K562 (cell line): ENCODE data around the gene APC2. TPM values are rescaled to one million over a fixed set of nuclear protein-coding genes. Genes with fewer than 3 reads are reported as not detected.
A peak's percentile ranks its signal among the peaks of the same experiment; 100 is the strongest.

Source experiments
- AFF1 ChIP-seq, 2 experiments: fragments of 450-650 bp; IDR thresholded peaks; 2 replicates each; pipeline ENCODE4 v1.6.1; 2018; ENCODE audit warnings: mild to moderate bottlenecking in 2 of 2, low read depth in 1 of 2; ENCODE audit not compliant: partially characterized antibody in 2 of 2
- CBX8 ChIP-seq: fragments of 200-600 bp; sonication (generic); IDR thresholded peaks from 2 replicates; pipeline ENCODE4 v1.6.1; 2012; ENCODE audit warnings: borderline replicate concordance, mixed run types, low read depth, mild to moderate bottlenecking, moderate library complexity, mixed read lengths, low read length, control low read depth, inconsistent platforms; ENCODE audit not compliant: poor library complexity, severe bottlenecking; ENCODE audit errors: extremely low read depth
- CCNT2 ChIP-seq: IDR thresholded peaks from 2 replicates; pipeline ENCODE4 v1.6.1; 2011; ENCODE audit warnings: borderline replicate concordance, low read depth, mild to moderate bottlenecking, moderate library complexity, mixed read lengths, low read length; ENCODE audit not compliant: insufficient read length; ENCODE audit errors: extremely low read depth
- ELK3 ChIP-seq: fragments of 450-650 bp; formaldehyde crosslinking; IDR thresholded peaks from 2 replicates; pipeline ENCODE4 v1.4.0; 2020; ENCODE audit warnings: mild to moderate bottlenecking
- MCM2 ChIP-seq: fragments of 450-650 bp; IDR thresholded peaks from 2 replicates; pipeline ENCODE4 v1.6.1; 2017; ENCODE audit warnings: low read depth, mild to moderate bottlenecking
- MITF ChIP-seq: IDR thresholded peaks from 2 replicates; pipeline ENCODE4 v1.6.1; 2014; ENCODE audit warnings: antibody characterized with exemption
- MYC ChIP-seq, 2 experiments: fragments of 250-450 bp in 1 of 2; sonication (Bioruptor Pico) in 1 of 2; IDR thresholded peaks; 2 replicates each; pipeline versions ENCODE4 v1.5.1 to v1.6.1; 2012 to 2021; ENCODE audit warnings: low read depth in 2 of 2, borderline replicate concordance in 1 of 2, improper control_type of control experiment in 1 of 2, low read length in 1 of 2, mild to moderate bottlenecking in 1 of 2, moderate library complexity in 1 of 2
- NCOA6 ChIP-seq: fragments of 450-650 bp; IDR thresholded peaks from 2 replicates; pipeline ENCODE4 v1.6.1; 2017; ENCODE audit warnings: mild to moderate bottlenecking
- PRPF4 ChIP-seq: fragments of 200-400 bp; formaldehyde crosslinking; IDR thresholded peaks from one replicate; pipeline ENCODE4 v1.6.1; 2017; ENCODE audit warnings: low read length, low read depth, mild to moderate bottlenecking; ENCODE audit not compliant: insufficient read depth, poor library complexity, severe bottlenecking
- PURB ChIP-seq: sonication (generic); formaldehyde crosslinking; IDR thresholded peaks from 2 replicates; pipeline ENCODE4 v1.9.0; 2021; ENCODE audit warnings: low read depth, mild to moderate bottlenecking, missing genetic modification reagents
- RFX5 ChIP-seq: IDR thresholded peaks from 2 replicates; pipeline ENCODE4 v1.6.1; 2011; ENCODE audit warnings: low read depth, mild to moderate bottlenecking, improper control_type of control experiment, low read length
- RFX7 ChIP-seq: fragments of 250-450 bp; sonication (Bioruptor Pico); IDR thresholded peaks from 2 replicates; pipeline ENCODE4 v1.5.1; 2021; ENCODE audit warnings: mild to moderate bottlenecking
- ZBTB26 ChIP-seq: fragments of 450-650 bp; formaldehyde crosslinking; IDR thresholded peaks from 2 replicates; pipeline ENCODE4 v1.4.0; 2022; ENCODE audit warnings: missing genetic modification characterization
- ZFP36 ChIP-seq: fragments of 150-350 bp; IDR thresholded peaks from 2 replicates; pipeline ENCODE4 v1.6.1; 2018; ENCODE audit warnings: low read length, low read depth; ENCODE audit not compliant: partially characterized antibody
- ZNF146 ChIP-seq: IDR thresholded peaks from one replicate; pipeline ENCODE4 v1.6.1; 2018; ENCODE audit warnings: missing compliant biosample characterization; ENCODE audit not compliant: unreplicated experiment
- ZNF431 ChIP-seq: sonication (generic); formaldehyde crosslinking; IDR thresholded peaks from 2 replicates; pipeline ENCODE4 v1.8.0; 2022; ENCODE audit warnings: mild to moderate bottlenecking, missing genetic modification reagents
- ZNF507 ChIP-seq: conservative IDR thresholded peaks from 2 replicates; pipeline ENCODE4 v1.6.1; 2017; ENCODE audit warnings: missing genetic modification characterization, missing compliant biosample characterization
- polyA plus RNA-seq, 8 experiments: library from polyadenylated mRNA; depleted of rRNA in 4 of 8; stranded (reverse) in 5 of 8; unstranded in 3 of 8; fragments of >200 nt; fragmentation: Nextera tagmentation in 2 of 8; fragmentation: Illumina TruSeq in 1 of 8; extraction: Ambion mirVana in 2 of 8; extraction: Trizol in 1 of 8; gene quantifications; 2 replicates each; pipeline versions ENCODE4 v1.2.1 to v1.2.3, GENCODE V29; 2011 to 2014; ENCODE audit warnings: inconsistent platforms in 1 of 8, missing spikeins in 1 of 8
- total RNA-seq, 7 experiments: library from RNA; depleted of rRNA in 6 of 7; stranded (reverse); fragments of >200 nt in 6 of 7; fragmentation: Illumina TruSeq in 2 of 7; extraction: Trizol in 2 of 7; gene quantifications; 2 replicates each; pipeline versions ENCODE4 v1.2.1 to v1.2.3, GENCODE V29; 2011 to 2021; ENCODE audit warnings: low replicate concordance in 1 of 7

Gene APC2
- total and polyA plus RNA-seq, 9 of the 15 experiments (the other 6 are each of a cell fraction or from before 2014, with no cell fraction given): 0.01 to 0.40 (median 0.05) TPM; not detected in 3

GRCh38 chr19:1445185-1445931, 4.6 kb upstream of the APC2 start (continued):
- TF ChIP-seq MCM2: no peak
- no peak for TF ChIP-seq ZNF146 (CRISPR knock-in tag)
- peak; percentile 86 for TF ChIP-seq CCNT2
- peak; percentile 78 for TF ChIP-seq ZFP36
- TF ChIP-seq RFX5: no peak
- no peak for TF ChIP-seq PRPF4
- TF ChIP-seq ZBTB26 (CRISPR knock-in tag): no peak
- TF ChIP-seq CBX8: no peak
- no peak for TF ChIP-seq ZNF507 (tag)
- TF ChIP-seq RFX7 (CRISPR knock-in tag): no peak
- TF ChIP-seq PURB (CRISPR knock-in tag): no peak
- no peak for TF ChIP-seq AFF1 (IDR thresholded peaks at IDR 0.05; ENCODE audit: low read depth in 1 of 2, partially characterized antibody in 2 of 2)
- no peak for TF ChIP-seq NCOA6
- TF ChIP-seq ELK3: no peak
- 0 out of 2 replicates have a peak, but pooled peaks have one; percentile 12 for TF ChIP-seq MYC (IDR thresholded peaks at IDR 0.05; ENCODE audit: low read depth, low read length)
- no peak for TF ChIP-seq MYC (CRISPR knock-in tag; IDR thresholded peaks at IDR 0.05; ENCODE audit: borderline replicate concordance, low read depth)
- no peak for TF ChIP-seq MITF
- TF ChIP-seq ZNF431: peak; percentile 57; the same call in 1 of the 2 replicates
